Cardiac septum (tissue), 1 donor: ENCODE data around the gene DNAJB9. TPM values are rescaled to one million over a fixed set of nuclear protein-coding genes. Genes with fewer than 3 reads are reported as not detected.

Source experiments
- DNase-seq: peaks from one replicate; pipeline ENCODE4 v3.0.0-alpha.2; 2020; ENCODE audit warnings: low spot score
- intact Hi-C: fragments of 100-400 bp; cut with DNase I; formaldehyde crosslinking; loops from one replicate; pipeline ENCODE4 v1.14.0; 2022
- total RNA-seq: library from RNA; stranded (reverse); fragmentation: NEBNext Ultra II Directional; extraction: Animal tissue kit (Norgen Biotek cat#: 25700); gene quantifications from one replicate; pipeline ENCODE4 v1.2.1, GENCODE V29; 2021
- donor health status: DM: no; HTN: no; CAD: no.

DNAJB9 gene
- total RNA-seq, 1 donor from 2014 or later = 38.0 TPM

DNA sequence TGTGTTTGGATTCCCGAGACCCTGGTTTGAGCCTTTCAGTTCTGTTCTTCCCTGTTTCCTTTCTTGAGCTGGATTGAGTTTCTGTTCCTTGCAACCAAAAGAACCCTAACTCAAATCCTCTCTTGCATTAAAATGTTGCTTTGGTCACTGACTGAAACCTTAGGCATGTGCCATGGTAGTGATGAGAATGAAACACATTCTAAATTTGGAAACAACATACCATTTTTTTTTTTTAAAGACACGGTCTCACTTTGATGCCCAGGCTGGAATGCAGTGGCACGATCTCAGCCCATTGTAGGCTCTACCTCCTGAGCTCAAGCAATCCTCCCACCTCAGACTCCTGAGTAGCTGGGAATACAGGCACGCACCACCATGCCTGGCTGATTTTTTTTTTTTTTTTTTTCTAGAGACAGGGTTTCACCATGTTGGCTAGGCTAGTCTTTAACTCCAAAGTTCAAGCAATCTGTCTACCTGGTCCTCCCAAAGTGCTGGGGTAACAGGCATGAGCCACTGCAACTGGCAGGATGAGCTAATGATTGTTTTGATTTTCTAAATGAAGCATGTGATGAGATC, 8.5 kb upstream of the DNAJB9 start:
- intact Hi-C loops = no loop called here

DNA sequence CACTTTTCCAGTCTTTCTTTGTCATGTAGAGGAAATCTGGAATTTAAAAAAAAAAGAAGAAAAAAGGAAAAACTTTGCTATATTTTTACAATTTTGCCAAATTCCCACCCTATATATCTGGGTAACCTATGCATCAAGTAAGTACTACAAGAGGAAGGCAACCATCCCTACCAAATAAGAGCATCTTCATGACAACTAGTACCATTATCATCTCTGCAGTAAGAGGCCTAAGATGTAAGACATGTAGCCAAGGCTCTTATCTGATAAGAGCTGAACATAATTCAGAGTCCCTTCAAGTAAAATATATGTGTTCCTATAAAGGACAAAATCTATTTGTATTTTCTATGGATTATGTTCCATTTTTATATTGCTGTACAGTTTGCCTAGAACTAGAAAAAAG, 3.7 kb upstream of the DNAJB9 start:
- intact Hi-C loops = no loop called here
- no peak for DNase-seq

More for the DNA sequence above, 8.5 kb upstream of the DNAJB9 start:
- DNase-seq = no peak

DNA sequence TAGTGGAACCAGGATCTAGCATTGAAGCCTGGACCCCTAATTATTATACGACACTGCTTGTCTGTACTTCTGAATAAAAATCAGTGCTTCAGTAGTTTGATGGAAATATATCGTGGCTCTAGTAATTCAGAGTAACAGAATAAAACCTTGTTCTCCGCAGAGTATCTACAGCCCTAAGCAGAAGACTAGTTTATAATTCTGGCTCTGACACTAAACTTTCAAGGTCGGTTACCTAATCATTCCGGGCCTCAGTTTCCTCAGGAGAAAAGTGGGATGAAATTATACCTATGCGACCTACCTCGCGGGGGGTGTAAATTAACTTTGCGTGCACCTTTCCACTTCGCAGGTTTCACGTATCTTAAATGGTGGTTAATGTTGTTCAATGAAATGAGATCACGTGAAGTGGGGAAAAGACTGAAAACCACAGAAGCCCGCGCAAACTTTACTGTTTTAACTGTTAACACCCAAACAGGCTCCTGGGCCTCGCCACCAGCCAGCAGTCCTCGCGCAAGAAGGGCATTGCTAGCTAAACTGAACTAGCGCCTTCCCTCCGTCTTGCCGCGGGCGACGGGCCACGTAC, 783 bp upstream of the DNAJB9 start:
- intact Hi-C loops = loop anchor here (1.0 kb wide), 1 partner anchor 43 kb away; the partner anchor contains the start of gene PNPLA8
- DNase-seq = no peak

DNA sequence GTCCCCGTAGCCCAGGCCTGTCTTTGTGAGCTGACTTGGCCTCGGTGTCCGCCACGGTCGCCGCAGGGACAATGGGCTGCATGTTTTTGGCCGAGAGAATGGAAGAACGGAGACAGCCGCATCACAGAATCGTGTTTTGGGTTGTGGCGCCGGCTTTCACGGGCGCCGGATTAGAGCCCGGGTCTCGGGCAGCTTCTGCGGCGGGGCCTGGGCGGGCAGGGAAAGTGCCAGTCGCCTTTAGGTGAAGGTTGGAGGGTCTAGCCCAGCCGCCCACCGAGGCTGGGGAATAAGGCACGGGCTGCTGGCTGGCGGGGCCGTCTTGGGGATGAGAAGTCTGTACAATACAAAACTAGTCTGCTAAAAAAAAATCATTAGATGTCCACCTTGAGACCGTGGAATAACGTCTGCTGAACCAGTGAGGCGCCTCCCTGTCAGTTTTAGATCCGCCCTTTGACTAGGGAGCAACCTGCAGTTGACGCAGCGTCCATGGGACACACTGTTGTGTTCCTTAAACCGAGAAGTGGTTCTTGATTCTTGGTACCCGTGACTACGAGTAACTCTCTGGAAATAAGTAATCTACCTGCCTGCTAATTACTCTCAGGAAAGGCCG, 577 bp downstream of the DNAJB9 start:
- DNase-seq = no peak
- intact Hi-C loops = no loop called here

DNA sequence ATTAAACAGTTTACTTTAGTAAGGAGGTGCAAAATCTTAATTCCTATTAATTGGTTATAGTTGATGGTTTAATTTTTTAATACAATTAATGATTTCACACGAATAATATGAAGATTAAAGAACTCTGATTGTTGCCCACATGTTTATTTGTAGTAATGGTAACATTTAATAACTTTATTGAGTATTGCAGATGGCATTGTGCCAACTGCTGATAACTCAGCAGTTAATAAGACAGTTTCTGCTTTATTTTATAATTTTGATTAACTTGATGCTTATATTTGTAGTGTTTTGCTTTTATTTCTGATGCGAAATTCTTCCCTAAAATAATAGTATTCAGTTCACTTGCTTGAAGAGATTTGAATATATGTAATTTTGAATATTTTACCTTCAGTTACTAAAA, 2.8 kb downstream of the DNAJB9 start:
- DNase-seq = no peak
- intact Hi-C loops = no loop called here

GRCh38 chr7:108575156-108575555, 5.5 kb downstream of the DNAJB9 start:
- DNase-seq = no peak
- intact Hi-C loops = no loop called here

GRCh38 chr7:108576116-108576515, 6.4 kb downstream of the DNAJB9 start:
- DNase-seq = no peak
- intact Hi-C loops = no loop called here

- intact Hi-C loops = no loop called here
- no peak for DNase-seq
Measured at GRCh38 chr7:108578937-108579336, 9.3 kb downstream of the DNAJB9 start.

DNA sequence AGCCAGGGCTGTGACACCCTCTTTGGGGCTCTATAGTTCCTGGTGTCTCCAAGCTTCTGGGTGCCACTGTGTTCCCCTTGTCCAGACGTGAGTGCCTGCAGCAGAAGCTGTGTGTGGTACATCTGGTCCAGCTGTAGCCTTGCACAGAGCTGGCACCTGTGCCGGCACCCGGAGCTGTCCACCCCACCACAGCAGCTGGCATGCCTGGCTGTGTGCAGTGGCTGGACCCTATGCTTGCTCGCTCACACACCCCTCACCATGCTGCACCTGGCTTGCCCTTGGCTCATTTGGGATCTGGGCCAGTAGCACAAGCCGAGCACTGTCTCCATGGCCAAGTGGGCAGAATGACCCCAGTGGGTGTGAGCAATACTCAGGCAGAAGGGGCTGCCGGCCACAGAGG, 10.6 kb downstream of the DNAJB9 start:
- intact Hi-C loops = no loop called here
- no peak for DNase-seq

DNA sequence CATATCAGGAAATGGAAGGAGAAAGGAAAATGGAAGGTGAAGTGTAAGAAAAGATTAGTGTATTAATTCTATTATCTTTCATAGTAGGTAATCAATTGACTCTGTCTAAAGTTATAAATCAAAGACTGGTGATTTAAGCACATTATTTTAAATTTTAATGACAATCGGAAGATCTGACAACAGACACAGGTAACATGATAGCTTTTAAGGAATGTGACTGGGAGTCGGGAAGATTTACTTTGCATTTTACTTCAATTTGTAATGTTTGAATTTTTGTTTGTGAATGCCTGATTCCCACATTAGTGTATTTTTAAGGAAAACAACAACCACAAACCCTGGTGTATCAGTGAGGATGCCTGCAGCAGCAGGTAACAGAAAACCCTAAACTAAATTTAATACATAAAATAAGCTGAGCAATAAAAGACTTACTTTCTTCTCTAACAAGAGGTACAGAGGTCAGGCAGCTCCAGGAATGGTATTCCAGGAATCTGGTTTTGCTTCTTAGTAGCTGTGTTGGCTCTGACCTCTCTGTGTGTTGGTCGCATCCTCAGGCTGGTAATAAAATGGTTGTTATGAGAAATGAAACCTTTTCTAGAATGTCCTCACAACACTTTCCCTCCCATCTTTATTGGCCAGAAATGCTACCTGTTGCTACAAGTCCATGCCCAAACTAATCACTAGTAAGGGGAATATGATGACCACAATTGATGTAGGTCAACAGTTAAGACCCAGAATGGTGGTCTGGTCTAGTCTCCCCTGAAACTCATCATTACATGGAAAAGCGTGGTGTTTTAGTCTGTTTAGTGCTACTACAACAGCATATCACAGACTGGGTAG, 12.2 kb downstream of the DNAJB9 start:
- intact Hi-C loops = no loop called here
- DNase-seq = no peak

DNA sequence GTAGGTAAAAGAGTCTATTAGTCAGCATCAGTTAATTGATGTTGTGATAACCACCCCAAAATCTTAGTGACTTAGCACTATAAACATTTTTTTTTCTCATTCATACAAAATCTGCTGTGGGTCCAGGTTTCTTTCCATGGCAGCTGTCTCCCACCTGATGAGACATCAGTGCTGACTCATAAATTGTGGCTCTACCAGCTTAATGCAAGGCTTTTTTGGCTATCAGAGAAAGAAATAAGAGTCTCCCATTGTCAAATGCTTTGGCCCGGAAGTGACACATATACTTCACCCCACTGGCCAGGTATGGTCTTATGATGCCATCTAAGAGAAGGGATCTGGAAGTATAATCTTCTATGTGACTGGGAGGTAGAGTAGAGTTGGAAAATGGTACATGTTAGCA, 14.5 kb downstream of the DNAJB9 start:
- no peak for DNase-seq
- intact Hi-C loops = no loop called here

GRCh38 chr7:108585843-108586242, 16.2 kb downstream of the DNAJB9 start:
- intact Hi-C loops = no loop called here
- DNase-seq = no peak

DNA sequence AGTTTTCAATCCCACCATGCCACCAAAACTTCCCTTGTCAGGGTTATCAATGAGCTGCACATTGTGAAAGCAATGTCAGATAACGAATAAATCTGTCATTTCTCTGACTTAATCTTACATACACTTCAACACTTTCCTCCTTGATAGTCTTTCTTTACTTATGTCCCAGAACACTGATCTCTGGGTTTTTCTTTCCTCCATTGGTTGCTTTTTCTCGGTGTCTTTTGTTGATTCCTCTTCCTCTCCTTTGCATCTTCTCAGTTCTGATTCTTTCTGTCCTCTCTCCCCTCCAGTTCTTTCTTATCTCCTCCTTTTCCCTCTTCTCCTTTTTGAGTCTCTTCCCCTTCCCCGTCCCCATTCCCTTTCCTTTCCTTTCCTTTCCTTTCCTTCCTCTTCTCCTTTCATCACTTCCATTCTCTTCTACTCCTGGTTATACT, 16.6 kb downstream of the DNAJB9 start:
- no peak for DNase-seq
- intact Hi-C loops = no loop called here

GRCh38 chr7:108589199-108589598, 19.5 kb downstream of the DNAJB9 start:
- no peak for DNase-seq
- intact Hi-C loops = no loop called here

- DNase-seq = no peak
- intact Hi-C loops = no loop called here
Measured at GRCh38 chr7:108589874-108590273, 20.2 kb downstream of the DNAJB9 start.

DNA sequence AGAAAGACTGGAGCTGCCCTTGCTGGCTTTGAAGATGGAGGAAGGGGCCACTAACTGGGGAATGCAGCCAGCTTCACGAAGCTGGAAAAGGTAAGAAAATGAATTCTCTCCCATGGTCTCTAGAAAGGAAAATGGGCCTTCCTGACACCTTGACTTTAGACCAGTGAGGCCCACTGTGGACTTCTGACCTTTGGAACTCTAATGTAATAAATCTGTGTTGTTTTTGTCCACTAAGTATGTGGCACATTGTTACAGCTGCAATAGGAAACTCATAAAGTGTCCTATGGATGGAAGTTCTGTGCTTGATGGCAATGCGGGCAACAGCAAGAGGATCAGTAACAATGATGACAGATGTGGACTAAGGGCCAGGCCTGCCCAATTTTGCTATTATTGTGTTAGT, 20.9 kb downstream of the DNAJB9 start:
- DNase-seq = no peak
- intact Hi-C loops = no loop called here

- intact Hi-C loops = no loop called here
- no peak for DNase-seq
Measured at GRCh38 chr7:108592646-108593201, 23.1 kb downstream of the DNAJB9 start.

DNA sequence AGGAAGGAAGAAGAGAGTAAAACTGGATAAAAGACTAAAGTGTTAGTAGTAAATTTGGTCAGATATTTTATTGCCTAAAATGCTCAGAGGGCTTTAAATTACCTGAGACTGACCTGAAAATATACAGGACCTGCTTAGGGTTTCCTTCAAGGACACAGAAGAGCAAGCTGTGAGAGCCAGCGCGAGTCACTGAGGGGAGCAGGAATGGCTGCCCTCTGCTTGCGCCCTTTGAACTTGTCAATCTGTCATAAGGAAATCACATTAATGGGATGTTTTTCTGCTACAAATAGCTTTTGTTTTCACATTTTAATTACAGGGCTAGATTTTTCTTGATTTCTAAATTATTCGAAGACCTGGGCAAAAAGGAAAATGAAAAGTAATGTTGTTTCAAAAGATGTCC, 26.9 kb downstream of the DNAJB9 start:
- intact Hi-C loops = no loop called here
- no peak for DNase-seq

- DNase-seq = no peak
- intact Hi-C loops = no loop called here
Measured at GRCh38 chr7:108598153-108598552, 28.5 kb downstream of the DNAJB9 start.

DNA sequence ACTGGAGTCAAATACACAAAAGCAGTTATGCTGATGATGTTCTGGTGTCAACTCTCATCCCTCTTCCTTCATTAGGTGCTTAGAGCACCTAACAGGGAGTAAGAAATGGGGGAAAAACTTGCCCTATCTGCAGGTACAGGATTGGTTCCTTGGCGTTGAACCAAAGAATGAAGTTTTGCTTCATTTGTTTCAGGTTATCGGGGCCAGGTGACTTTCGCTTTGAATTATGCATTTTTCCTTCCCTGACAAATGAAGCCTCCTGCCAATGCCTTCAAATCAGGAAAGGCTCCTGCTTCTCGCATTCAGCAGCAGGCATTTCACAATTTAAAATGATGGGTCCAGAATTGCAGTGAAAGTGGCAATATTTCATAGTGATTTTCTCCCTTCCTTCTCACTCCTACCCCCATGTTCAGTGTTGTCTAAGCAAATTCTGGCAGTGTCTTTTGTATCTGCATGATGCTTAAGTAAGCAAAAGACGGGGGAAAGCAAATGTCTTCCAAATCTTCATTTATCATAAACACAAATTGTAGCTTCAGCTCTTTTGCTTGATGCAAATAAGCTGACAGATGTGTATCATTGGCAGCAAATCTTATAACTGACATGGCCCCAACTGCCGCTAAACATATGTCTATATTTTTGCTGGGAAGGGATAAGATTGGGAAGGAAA, 29.4 kb downstream of the DNAJB9 start:
- DNase-seq = no peak
- intact Hi-C loops = no loop called here
